Stomach (tissue), 4 donors: ENCODE data around the gene NWD2.

Experiments used
- CTCF ChIP-seq, 7 experiments: fragments of 450-650 bp in 4 of 7; fragments of 200-600 bp in 3 of 7; sonication (generic) in 3 of 7; IDR thresholded peaks; one replicate each; pipeline ENCODE4 v1.5.1; 2016 to 2019; ENCODE audit warnings: antibody characterized with exemption in 7 of 7, control low read depth in 2 of 7, mild to moderate bottlenecking in 1 of 7
- POLR2A ChIP-seq, 4 donors: fragments of 450-650 bp; IDR thresholded peaks; one replicate each; pipeline ENCODE4 v1.6.1; 2016; ENCODE audit warnings: antibody characterized with exemption in 4 of 4, control low read depth in 2 of 4, mild to moderate bottlenecking in 1 of 4, moderate library complexity in 1 of 4

- TF ChIP-seq POLR2A (IDR thresholded peaks at IDR 0.05) (no peak), CTCF (IDR thresholded peaks at IDR 0.05) (no peak)
These were observed 225.7 kb downstream of the NWD2 start for GRCh38 chr4:37470245-37470644.
